Kasumi-1 (cell line): Measurements from ENCODE around the gene PGGT1B.
A peak's percentile ranks its signal among the peaks of the same experiment; 100 is the strongest.

Experiments
- DNase-seq, 2 experiments: peaks; one replicate each; lab custom pipeline; 2025; lab: John Stamatoyannopoulos, UW

PGGT1B gene

DNA sequence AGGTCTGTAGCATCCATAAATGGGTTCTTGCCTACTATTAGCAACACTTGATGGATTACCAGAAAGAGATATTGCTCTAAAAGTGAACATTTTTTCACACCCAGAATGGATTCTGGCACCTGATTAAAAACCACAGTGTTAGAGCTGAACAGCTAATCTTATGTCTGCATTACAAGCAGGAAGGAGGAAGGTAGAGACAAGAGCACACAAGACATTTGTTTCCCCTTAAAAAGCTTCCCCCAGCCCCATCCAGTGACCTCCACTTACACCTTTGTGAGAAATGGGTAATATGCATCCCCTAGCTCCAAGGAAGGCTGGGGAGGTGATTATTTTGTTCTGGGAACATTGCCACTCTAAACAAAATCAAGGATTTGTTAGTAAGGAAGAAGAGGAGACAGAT is 80.9 kb downstream of the PGGT1B start:
- peak in 1 of 2 experiments; percentile 6 for DNase-seq

DNA sequence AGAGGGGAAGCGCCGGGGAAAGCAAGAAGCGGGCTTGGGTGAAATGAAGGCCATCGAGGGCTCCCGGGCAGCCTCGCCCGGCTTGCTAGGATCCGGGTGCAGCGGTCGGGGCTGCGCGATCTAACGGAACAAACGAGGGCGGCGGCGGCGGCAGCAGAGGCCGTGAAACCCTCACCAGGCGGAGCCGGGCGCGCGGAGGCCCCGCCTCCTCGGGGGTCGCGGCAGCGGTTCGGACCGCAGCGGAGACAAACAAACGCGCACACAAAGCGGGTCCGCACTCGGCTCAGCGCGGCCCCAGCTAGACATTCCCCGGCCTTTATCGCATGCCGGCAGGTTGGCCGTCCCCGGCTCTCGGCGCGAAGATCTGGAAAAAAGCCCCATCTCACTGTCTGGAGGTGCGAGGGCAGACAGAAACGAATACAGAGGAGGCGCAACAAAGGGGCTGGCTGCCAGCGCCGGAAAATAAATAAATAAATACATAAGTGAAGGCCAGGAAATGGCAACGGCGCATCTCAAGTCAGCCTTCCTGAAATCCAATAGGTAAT is 82.4 kb downstream of the PGGT1B start:
- DNase-seq: peak; percentile 37 to 63

DNA sequence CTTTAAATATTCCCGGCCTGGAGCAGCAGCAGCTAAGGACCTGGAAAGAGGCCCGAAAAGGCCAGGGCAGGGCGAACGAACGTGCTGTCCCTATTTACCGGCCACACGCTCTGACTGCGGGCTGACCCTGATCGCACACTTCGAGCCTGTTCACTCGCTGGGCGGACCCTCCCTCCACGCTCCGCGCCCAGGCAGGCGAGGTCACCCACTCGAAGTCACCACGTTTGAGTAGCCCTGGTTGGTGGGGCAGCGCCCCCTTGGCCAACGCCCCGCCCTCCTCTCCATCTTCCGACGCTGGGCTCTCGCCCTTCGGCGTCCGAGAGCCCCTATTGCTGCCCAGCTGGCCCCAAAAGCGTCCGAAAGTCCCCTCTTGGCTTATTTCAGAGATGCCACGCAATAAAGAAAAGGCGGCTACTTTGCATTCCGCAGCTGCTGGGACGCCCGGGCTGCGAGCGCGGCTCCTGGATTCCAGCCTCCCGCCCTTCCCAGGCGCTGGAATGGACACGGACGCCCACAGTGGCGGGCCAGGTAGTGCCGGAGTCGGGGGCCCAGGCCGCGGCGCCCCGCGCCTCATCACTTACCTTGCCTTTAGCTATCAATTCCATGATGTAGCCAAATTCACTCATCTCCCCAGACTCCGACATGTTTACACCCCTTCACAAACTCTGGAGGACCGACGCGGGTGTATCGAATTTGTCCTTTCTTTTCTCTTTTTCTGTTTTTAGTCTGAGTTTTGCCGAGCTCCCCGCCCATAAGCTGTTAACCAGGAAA is 83.1 kb downstream of the PGGT1B start:
- peak in 1 of 2 experiments; percentile 40 for DNase-seq

- DNase-seq: no peak
Measured at GRCh38 chr5:115179030-115179393, 83.7 kb downstream of the PGGT1B start.

- peak; percentile 31 to 36 for DNase-seq
Measured at GRCh38 chr5:115170929-115171510, 91.7 kb downstream of the PGGT1B start.

GRCh38 chr5:115170134-115170928 is 92.3 kb downstream of the PGGT1B start:
- no peak for DNase-seq

DNA sequence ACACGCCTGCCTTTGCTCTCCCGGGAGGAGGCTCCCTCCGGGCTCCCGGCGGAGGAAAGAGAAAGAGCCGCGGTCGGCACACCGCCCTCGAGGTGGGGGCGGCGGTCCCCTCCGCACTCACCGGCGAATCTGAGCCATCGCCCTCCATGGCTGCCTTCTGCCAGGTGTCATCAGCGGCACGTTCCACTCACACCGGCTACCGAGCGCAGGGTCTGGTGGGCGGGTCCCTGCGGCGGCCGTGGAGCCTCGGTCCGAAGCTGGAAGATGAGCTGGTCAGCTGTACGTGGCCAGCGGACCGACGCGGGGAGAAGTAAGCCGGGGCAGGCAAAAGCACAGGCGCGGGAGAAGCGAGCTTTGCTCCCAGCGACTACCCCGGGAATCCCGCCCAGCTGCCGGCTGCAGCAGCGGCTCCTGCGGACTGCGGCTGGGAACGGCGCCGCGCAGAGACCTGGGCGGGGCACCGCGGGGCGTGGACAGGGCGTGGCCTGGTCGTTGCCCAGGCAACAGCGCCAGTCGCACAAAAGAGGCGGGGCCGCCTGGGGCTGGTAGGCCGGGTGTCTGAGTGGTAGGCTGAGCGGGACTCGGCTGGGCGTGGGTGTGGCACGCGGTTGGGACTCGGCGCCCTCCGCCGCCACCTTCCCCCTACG is 93.1 kb downstream of the PGGT1B start, which contains the start of gene TRIM36:
TRIM36 (minus strand) TSS at position 422 of the 647 bp plus-strand sequence; CDS start at position 148, 274 bp downstream.
- peak; percentile 87 for DNase-seq

DNA sequence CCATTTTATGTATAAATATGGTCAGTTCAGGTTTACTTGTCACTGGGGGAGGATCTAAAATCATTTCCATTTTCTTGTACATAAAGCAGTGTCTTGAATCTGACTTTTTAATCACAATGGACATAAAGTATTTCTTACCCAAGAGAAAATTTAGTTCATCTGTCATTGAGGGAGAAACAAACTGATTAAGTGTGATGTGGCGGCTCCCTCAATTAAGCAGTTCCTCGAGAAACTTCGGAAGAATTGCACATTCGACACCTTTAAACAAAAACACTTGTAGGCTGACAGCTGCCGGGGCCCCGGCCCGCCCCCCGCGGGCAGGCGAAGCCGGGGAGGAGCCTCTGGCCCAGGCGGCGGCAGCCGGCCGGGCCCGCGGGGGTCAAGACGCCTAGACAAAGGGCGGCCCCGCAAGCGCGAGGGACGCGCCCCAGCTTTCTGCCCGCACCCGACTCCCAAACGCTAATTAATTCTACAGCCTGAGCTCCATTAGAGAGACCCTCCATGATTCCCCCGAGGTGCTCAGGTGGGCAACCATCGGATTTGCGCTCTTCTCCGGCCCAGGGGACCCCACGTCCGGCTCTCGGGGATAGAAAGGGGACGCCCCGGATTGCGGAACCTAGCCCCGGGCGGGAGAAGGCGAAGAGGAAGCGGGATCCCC is 93.7 kb downstream of the PGGT1B start:
- DNase-seq: peak in 1 of 2 experiments; percentile 30

DNA sequence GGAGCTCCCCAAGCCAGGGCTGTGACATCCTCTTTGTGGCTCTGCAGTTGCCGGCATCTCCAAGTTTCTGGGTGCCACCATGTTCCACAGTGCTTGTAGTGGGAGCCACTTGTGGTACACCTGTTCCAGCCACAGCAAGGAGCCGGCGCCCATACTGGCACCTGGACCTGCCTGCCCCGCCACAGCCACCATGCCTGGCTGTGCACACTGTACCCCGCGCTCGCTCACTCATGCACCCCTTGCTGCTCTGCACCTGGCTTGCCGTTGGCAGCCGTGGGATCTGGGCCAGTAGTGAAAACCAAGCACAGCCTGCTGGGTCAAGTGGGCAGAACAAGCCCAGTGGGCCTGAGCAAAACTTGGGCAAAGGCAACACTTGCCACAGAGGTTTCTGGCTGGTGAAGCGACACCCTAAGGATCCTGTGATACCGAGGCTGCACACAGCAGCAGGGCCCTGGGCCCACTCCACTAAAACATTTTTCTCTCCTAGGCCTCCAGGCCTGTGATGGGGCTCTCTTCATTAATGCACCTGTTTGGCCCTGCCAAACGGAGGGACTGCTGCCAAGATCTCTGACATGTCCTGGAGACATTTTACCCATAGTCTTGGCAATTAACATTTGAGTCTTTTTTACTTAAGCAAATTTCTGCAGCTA is 95.8 kb downstream of the PGGT1B start:
- no peak for DNase-seq

DNA sequence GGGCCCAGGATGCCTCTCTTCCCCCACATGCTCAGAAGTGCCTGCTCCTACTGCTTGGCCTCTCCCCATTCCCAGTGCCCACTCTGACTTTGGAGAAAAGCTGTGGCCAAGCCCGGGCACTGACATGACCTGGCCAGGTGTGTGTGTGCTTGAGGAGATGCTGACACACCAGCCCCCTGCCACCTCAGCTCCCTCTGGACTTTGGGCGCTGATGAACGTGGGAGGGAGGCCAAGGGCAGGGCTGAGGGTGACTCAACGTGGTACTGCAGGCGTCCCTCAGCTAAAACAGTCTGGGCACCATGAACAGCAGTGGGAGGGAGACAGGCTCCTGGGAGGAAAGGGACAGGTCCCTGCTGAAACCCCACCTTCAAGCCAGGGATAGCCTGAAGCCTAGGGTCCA is 96.9 kb downstream of the PGGT1B start:
- no peak for DNase-seq

DNA sequence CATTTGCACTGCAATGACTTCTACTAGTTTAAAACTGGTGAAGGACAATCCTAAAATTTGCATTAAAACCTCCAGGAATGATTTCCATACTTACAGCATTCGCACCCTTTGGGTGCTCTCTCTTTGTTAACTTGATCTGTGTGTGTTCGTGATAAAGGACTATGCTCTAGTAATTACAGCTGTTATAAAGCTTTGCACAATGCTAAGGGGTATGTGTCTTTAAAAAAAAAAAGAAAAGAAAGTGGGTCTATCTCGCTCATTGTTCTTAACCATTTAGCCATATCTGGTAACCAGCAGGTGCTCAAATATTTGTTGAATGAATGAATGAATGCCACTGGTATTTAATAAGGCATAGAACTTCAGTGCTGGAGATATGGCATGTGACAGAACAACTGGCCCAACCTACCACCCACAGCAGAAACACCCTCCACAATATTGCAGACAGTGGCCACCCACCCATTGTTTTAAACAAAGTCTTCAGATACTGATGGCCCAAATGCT is 101.7 kb downstream of the PGGT1B start:
- no peak for DNase-seq
